OCI-LY1 (cell line): ENCODE measurements around the gene BCR.
A peak's percentile ranks its signal among the peaks of the same experiment; 100 is the strongest.

ENCODE experiments used
- H2AFZ ChIP-seq: fragments of 200-600 bp; sonication (generic), shearing (Covaris generic); 2 replicates; pipeline ENCODE4 v1.6.0; 2014; ENCODE audit warnings: antibody characterized with exemption, mild to moderate bottlenecking, low read length
- H3F3A ChIP-seq: fragments of 200-600 bp; sonication (generic), shearing (Covaris generic); 2 replicates; pipeline ENCODE4 v1.6.0; 2014; ENCODE audit warnings: mild to moderate bottlenecking, antibody characterized with exemption, low read length, moderate library complexity; ENCODE audit not compliant: insufficient read depth
- H3K27ac ChIP-seq: fragments of 200-600 bp; sonication (generic); 2 replicates; pipeline ENCODE4 v1.5.1; 2014; ENCODE audit warnings: low read length, mixed run types, mild to moderate bottlenecking, low read depth; ENCODE audit not compliant: poor library complexity, severe bottlenecking
- H3K27me3 ChIP-seq: fragments of 200-600 bp; sonication (generic); 2 replicates; pipeline ENCODE4 v1.6.0; 2014; ENCODE audit warnings: antibody characterized with exemption, mild to moderate bottlenecking, low read length, moderate library complexity; ENCODE audit not compliant: insufficient read depth
- H3K36me3 ChIP-seq: fragments of 200-600 bp; sonication (generic); 2 replicates; pipeline ENCODE4 v1.6.1; 2014; ENCODE audit warnings: mild to moderate bottlenecking, antibody characterized with exemption, low read length, moderate library complexity, mixed read lengths; ENCODE audit not compliant: insufficient read depth
- H3K4me1 ChIP-seq: fragments of 200-600 bp; sonication (generic); 2 replicates; pipeline ENCODE4 v1.5.1; 2014; ENCODE audit warnings: mild to moderate bottlenecking, low read length, moderate library complexity; ENCODE audit not compliant: insufficient read depth, severe bottlenecking
- H3K4me2 ChIP-seq: fragments of 200-600 bp; sonication (generic), shearing (Covaris generic); 2 replicates; pipeline ENCODE4 v1.6.1; 2014; ENCODE audit warnings: low read length
- H3K4me3 ChIP-seq: fragments of 200-600 bp; sonication (generic); 2 replicates; pipeline ENCODE4 v1.5.1; 2014; ENCODE audit warnings: low read length, low read depth, mild to moderate bottlenecking, mixed read lengths; ENCODE audit not compliant: poor library complexity, severe bottlenecking
- H3K79me2 ChIP-seq: fragments of 200-600 bp; shearing (Covaris generic); 2 replicates; pipeline ENCODE4 v1.6.1; 2016; ENCODE audit warnings: mixed run types, low read length, mixed read lengths; ENCODE audit not compliant: insufficient read depth
- H3K9ac ChIP-seq: fragments of 200-600 bp; sonication (generic), shearing (Covaris generic); 2 replicates; pipeline ENCODE4 v1.6.1; 2014; ENCODE audit warnings: mild to moderate bottlenecking, low read length, mixed read lengths
- H3K9me2 ChIP-seq: fragments of 200-600 bp; sonication (generic), shearing (Covaris generic); 2 replicates; pipeline ENCODE4 v1.6.1; 2014; ENCODE audit warnings: low read depth, mild to moderate bottlenecking, low read length, mixed read lengths
- H3K9me3 ChIP-seq: fragments of 200-600 bp; shearing (Covaris generic); 2 replicates; pipeline ENCODE4 v1.6.1; 2014; ENCODE audit warnings: low read length, mixed read lengths
- H4K20me1 ChIP-seq: fragments of 200-600 bp; sonication (generic), shearing (Covaris generic); 2 replicates; pipeline ENCODE4 v1.6.0; 2016; ENCODE audit warnings: mild to moderate bottlenecking, low read length; ENCODE audit not compliant: insufficient read depth
- CTCF ChIP-seq: fragments of 200-600 bp; sonication (generic), shearing (Covaris generic); IDR thresholded peaks from 2 replicates; pipeline ENCODE4 v1.5.1; 2017; ENCODE audit warnings: mild to moderate bottlenecking, antibody characterized with exemption, low read length, moderate library complexity, mixed read lengths
- EZH2 ChIP-seq: fragments of 200-600 bp; sonication (generic), shearing (Covaris generic); IDR thresholded peaks from 2 replicates; pipeline ENCODE4 v1.8.0; 2017; ENCODE audit warnings: borderline replicate concordance, mixed run types, mild to moderate bottlenecking, antibody characterized with exemption, low read length, moderate library complexity, mixed read lengths

The BCR gene

GRCh38 chr22:23205339-23206049, 25.2 kb downstream of the BCR start:
- H3K27ac ChIP-seq, result peak overlapping the region; percentile 56
- no peaks in the 10 kb centered on the region for H4K20me1 ChIP-seq
- H3K4me1 ChIP-seq, result peaks cover 91% of the 10 kb centered on the region
- no peak overlapping the region; the same call in 1 of the 2 replicates for H3K9ac ChIP-seq
- H3F3A ChIP-seq, result peaks cover 8% of the 10 kb centered on the region; the same call in 1 of the 2 replicates
- peaks cover 46% of the 10 kb centered on the region; the same call in 1 of the 2 replicates for H3K36me3 ChIP-seq
- no peak overlapping the region for H3K4me2 ChIP-seq
- no peak overlapping the region for H2AFZ ChIP-seq
- H3K9me3 ChIP-seq, result no peaks in the 10 kb centered on the region
- no peak for TF ChIP-seq CTCF
- TF ChIP-seq EZH2, result no peak
- no peaks in the 10 kb centered on the region for H3K9me2 ChIP-seq
- no peaks in the 10 kb centered on the region for H3K27me3 ChIP-seq
- H3K4me3 ChIP-seq, result no peak overlapping the region
- H3K79me2 ChIP-seq, result peaks cover 52% of the 10 kb centered on the region

GRCh38 chr22:23206915-23207314, 26.6 kb downstream of the BCR start:
- peaks cover 46% of the 10 kb centered on the region; the same call in 1 of the 2 replicates for H3K36me3 ChIP-seq
- no peak overlapping the region; the same call in 1 of the 2 replicates for H3K4me2 ChIP-seq
- H2AFZ ChIP-seq, result no peak overlapping the region
- H4K20me1 ChIP-seq, result no peaks in the 10 kb centered on the region
- no peak overlapping the region for H3K4me3 ChIP-seq
- peaks cover 53% of the 10 kb centered on the region for H3K79me2 ChIP-seq
- H3K4me1 ChIP-seq, result peaks cover 91% of the 10 kb centered on the region
- peak overlapping the region; percentile 98 for H3K27ac ChIP-seq
- TF ChIP-seq CTCF (no peak), EZH2 (no peak)
- no peak overlapping the region; the same call in 1 of the 2 replicates for H3K9ac ChIP-seq
- no peaks in the 10 kb centered on the region for H3K9me3 ChIP-seq
- H3F3A ChIP-seq, result peaks cover 12% of the 10 kb centered on the region; the same call in 1 of the 2 replicates
- no peaks in the 10 kb centered on the region for H3K27me3 ChIP-seq
- no peaks in the 10 kb centered on the region for H3K9me2 ChIP-seq

- no peak overlapping the region for H3K4me3 ChIP-seq
- peaks cover 12% of the 10 kb centered on the region; the same call in 1 of the 2 replicates for H3F3A ChIP-seq
- H3K9me3 ChIP-seq, result no peaks in the 10 kb centered on the region
- no peaks in the 10 kb centered on the region for H3K9me2 ChIP-seq
- H3K79me2 ChIP-seq, result peaks cover 50% of the 10 kb centered on the region
- peak overlapping the region; percentile 40; the same call in 1 of the 2 replicates for H3K9ac ChIP-seq
- peak overlapping the region; percentile 48; the same call in 1 of the 2 replicates for H3K4me2 ChIP-seq
- H2AFZ ChIP-seq, result no peak overlapping the region
- H3K27ac ChIP-seq, result peak overlapping the region; percentile 98
- H4K20me1 ChIP-seq, result no peaks in the 10 kb centered on the region
- peaks cover 44% of the 10 kb centered on the region; the same call in 1 of the 2 replicates for H3K36me3 ChIP-seq
- no peaks in the 10 kb centered on the region for H3K27me3 ChIP-seq
- H3K4me1 ChIP-seq, result peaks cover 91% of the 10 kb centered on the region
- TF ChIP-seq EZH2 (no peak), CTCF (no peak)
Measured at GRCh38 chr22:23207729-23208393, 27.6 kb downstream of the BCR start.
